ENCODE measurements around the gene SLC13A3.

The SLC13A3 gene

GRCh38 chr20:46575394-46575793 is 75.9 kb downstream of the SLC13A3 start:
- no peak overlapping the region for H3K27ac ChIP-seq
- no peak for TF ChIP-seq CTCF (conservative IDR thresholded peaks at IDR 0.05)
- no peak for TF ChIP-seq ZFX (IDR thresholded peaks at IDR 0.05)

DNA sequence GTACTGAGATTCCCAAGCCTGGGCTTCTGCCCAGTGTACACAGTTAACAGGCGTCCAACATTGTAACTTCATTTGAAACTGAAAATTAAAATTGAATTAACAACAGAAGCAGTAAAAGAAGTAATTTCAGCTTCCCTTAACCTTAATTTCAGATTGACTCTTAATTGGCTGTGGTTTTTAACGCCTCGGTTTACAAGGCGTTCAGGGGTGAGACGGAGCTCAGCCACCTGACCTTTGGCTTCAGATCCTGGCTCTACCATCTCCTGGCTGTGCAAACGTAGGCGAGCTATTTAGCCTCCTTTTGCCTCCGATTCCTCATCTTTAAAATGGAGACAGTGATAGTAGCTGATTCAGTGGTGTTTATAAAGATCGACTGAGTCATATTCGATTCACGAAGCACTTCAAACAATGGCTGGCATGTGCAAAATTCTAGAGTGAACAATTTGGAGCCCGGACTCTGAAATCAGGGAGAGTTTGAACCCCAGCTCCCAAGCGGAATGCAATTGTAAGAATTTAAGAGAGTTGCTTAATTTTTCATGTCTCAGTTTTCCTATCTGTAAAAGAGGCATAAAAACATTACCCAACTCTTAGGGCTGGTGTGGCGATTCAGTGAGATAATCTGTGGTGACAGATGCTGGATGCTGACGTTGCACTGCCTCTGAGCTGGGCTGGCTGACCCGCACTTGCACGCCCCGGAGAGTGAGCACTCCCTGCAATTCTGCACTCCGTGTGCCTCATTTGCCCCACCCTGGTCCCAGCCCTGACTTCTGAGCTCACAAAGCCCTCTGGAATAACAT is 77.3 kb downstream of the SLC13A3 start:
- H3K27ac ChIP-seq = no peak overlapping the region
- TF ChIP-seq ZFX (IDR thresholded peaks at IDR 0.05) (no peak), CTCF (conservative IDR thresholded peaks at IDR 0.05) (no peak)

DNA sequence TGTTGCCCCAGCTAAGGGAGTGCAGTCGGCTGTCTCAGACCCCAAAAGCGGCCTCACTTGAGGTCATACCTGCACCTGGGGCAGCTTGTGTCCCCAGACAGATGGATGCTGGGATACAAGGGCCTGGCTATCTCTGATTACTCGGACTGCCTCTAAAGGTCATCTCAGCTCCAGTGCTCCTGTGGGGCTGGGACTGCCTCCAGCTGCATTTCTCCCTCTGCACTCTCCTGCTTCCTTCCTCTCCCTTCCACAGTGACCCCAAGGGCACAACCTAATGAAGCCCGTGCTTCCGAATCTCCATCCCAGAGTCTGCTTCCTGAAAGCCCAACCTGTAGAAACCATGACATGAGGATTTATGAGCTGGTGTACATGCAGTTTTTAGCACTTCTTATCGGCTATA is 78.0 kb downstream of the SLC13A3 start:
- no peak overlapping the region for H3K27ac ChIP-seq
- TF ChIP-seq CTCF (conservative IDR thresholded peaks at IDR 0.05) (no peak), ZFX (IDR thresholded peaks at IDR 0.05) (no peak)

DNA sequence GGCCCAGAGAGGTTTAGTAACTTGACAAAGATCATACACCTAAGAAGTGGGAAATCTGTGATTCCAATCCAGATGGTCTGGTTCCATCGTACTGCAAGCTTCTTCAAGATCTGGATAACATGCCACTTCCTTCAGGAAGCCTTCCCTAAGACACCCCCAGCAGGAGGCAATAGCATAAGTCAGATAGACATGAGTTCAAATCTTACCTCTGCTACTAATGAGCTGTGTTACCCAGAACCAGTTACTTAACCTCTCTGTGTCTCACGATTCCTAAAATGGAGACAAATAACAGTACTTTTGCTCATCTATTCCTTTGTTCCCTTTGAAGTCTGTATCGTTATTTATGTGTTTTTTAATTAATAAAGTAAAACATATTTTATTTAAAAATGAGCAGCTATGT is 78.5 kb downstream of the SLC13A3 start:
- no peak overlapping the region for H3K27ac ChIP-seq
- no peak for TF ChIP-seq ZFX (IDR thresholded peaks at IDR 0.05)
- no peak for TF ChIP-seq CTCF (conservative IDR thresholded peaks at IDR 0.05)

DNA sequence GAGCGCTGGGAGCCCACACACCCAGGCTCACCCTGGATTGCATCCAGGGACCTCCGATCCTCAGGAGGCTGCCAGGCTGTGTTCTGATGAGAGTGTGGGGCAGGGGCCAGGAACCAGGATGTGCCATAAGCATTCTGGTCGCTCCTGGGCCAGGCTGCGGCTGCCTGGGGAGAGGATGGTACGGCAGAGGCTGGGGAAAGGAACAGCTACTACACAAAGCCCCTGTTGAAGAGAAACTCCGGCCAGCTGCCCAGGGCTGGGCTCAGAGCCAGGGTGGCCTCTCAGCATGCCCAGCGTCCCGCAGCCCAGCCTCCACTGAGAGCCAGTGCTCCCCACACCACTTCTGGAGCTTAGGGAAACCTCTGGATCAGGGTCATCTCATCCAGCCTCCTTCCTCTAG is 79.1 kb downstream of the SLC13A3 start:
- no peak overlapping the region for H3K27ac ChIP-seq
- TF ChIP-seq CTCF (conservative IDR thresholded peaks at IDR 0.05) = no peak
- TF ChIP-seq ZFX (IDR thresholded peaks at IDR 0.05) = no peak

- TF ChIP-seq ZFX (IDR thresholded peaks at IDR 0.05) = no peak
- TF ChIP-seq CTCF (conservative IDR thresholded peaks at IDR 0.05) = no peak
- H3K27ac ChIP-seq = no peak overlapping the region
Observed at GRCh38 chr20:46571418-46571817, 79.8 kb downstream of the SLC13A3 start.

GRCh38 chr20:46570956-46571355 is 80.3 kb downstream of the SLC13A3 start:
- no peak overlapping the region for H3K27ac ChIP-seq
- TF ChIP-seq ZFX (IDR thresholded peaks at IDR 0.05) = no peak

GRCh38 chr20:46569961-46570360 is 81.3 kb downstream of the SLC13A3 start:
- TF ChIP-seq ZFX (IDR thresholded peaks at IDR 0.05) (no peak), CTCF (conservative IDR thresholded peaks at IDR 0.05) (no peak)
- H3K27ac ChIP-seq = no peak overlapping the region

Measured in C4-2B (cell line).